ENCODE measurements around the gene TSPAN7. TPM values are rescaled to one million over a fixed set of nuclear protein-coding genes. Genes with fewer than 3 reads are reported as not detected.

TSPAN7 gene
- total and polyA plus RNA-seq, 2 donors from 2014 or later, result 44.9 to 98.3 TPM

- no peak for TF ChIP-seq CTCF (IDR thresholded peaks at IDR 0.05; ENCODE audit: borderline replicate concordance, extremely low read depth, insufficient read depth)
- Histone ChIP-seq H3K9ac (ENCODE audit: low read length in 3 of 3) (no peak overlapping the region), H3K27me3 (ENCODE audit: control insufficient read depth, insufficient read depth, low read length) (no peaks in the 10 kb centered on the region), H3K36me3 (ENCODE audit: control insufficient read depth in 2 of 3, insufficient read depth in 3 of 3, low read length in 3 of 3) (no peaks in the 10 kb centered on the region), H3K27ac (ENCODE audit: low read depth in 2 of 2, low read length in 2 of 2) (no peak overlapping the region), H3K4me3 (ENCODE audit: low read length in 3 of 3) (no peak overlapping the region), H3K9me3 (ENCODE audit: control insufficient read depth in 2 of 3, insufficient read depth in 1 of 3, low read length in 3 of 3) (no peaks in the 10 kb centered on the region), H3K4me1 (ENCODE audit: control insufficient read depth in 2 of 3, insufficient read depth in 2 of 3, low read depth in 1 of 3, low read length in 3 of 3) (peaks cover 0 to 4% (median 0%) of the 10 kb centered on the region in 3 donors)
- FAIRE-seq, result no peak
- intact Hi-C loops (cut with DNase I), result no loop called here
- no peak for DNase-seq
These were observed 87.9 kb downstream of the TSPAN7 start for GRCh38 chrX:38649221-38649620.

GRCh38 chrX:38649674-38650647, 88.6 kb downstream of the TSPAN7 start:
- Histone ChIP-seq H3K4me1 (ENCODE audit: control insufficient read depth in 2 of 3, insufficient read depth in 2 of 3, low read depth in 1 of 3, low read length in 3 of 3) (peaks cover 0 to 6% (median 0%) of the 10 kb centered on the region in 3 donors), H3K27me3 (ENCODE audit: control insufficient read depth, insufficient read depth, low read length) (no peaks in the 10 kb centered on the region), H3K27ac (ENCODE audit: low read depth in 2 of 2, low read length in 2 of 2) (no peak overlapping the region), H3K4me3 (ENCODE audit: low read length in 3 of 3) (no peak overlapping the region), H3K9ac (ENCODE audit: low read length in 3 of 3) (no peak overlapping the region), H3K36me3 (ENCODE audit: control insufficient read depth in 2 of 3, insufficient read depth in 3 of 3, low read length in 3 of 3) (no peaks in the 10 kb centered on the region), H3K9me3 (ENCODE audit: control insufficient read depth in 2 of 3, insufficient read depth in 1 of 3, low read length in 3 of 3) (no peaks in the 10 kb centered on the region)
- no peak for TF ChIP-seq CTCF (IDR thresholded peaks at IDR 0.05; ENCODE audit: borderline replicate concordance, extremely low read depth, insufficient read depth)
- FAIRE-seq (no peak), DNase-seq (no peak)
- intact Hi-C loops (cut with DNase I), result no loop called here

- H3K4me1 ChIP-seq (ENCODE audit: control insufficient read depth in 2 of 3, insufficient read depth in 2 of 3, low read depth in 1 of 3, low read length in 3 of 3), result peaks cover 0 to 6% (median 0%) of the 10 kb centered on the region in 3 donors
- no peak overlapping the region for H3K4me3 ChIP-seq (ENCODE audit: low read length in 3 of 3)
- no peaks in the 10 kb centered on the region for H3K27me3 ChIP-seq (ENCODE audit: control insufficient read depth, insufficient read depth, low read length)
- no peaks in the 10 kb centered on the region for H3K36me3 ChIP-seq (ENCODE audit: control insufficient read depth in 2 of 3, insufficient read depth in 3 of 3, low read length in 3 of 3)
- no peaks in the 10 kb centered on the region for H3K9me3 ChIP-seq (ENCODE audit: control insufficient read depth in 2 of 3, insufficient read depth in 1 of 3, low read length in 3 of 3)
- DNase-seq (no peak), FAIRE-seq (no peak)
- H3K27ac ChIP-seq (ENCODE audit: low read depth in 2 of 2, low read length in 2 of 2), result no peak overlapping the region
- intact Hi-C loops (cut with DNase I), result no loop called here
- no peak for TF ChIP-seq CTCF (IDR thresholded peaks at IDR 0.05; ENCODE audit: borderline replicate concordance, extremely low read depth, insufficient read depth)
- no peak overlapping the region for H3K9ac ChIP-seq (ENCODE audit: low read length in 3 of 3)
These were observed 90.6 kb downstream of the TSPAN7 start for GRCh38 chrX:38651625-38652601.

Measured in kidney (tissue), 14 donors.